Measurements from ENCODE around the gene KLHL36.

- TF ChIP-seq CTCF (IDR thresholded peaks at IDR 0.05): no peak
- no peak for TF ChIP-seq POLR2A (IDR thresholded peaks at IDR 0.05)
Measured at GRCh38 chr16:84629580-84629979, 18.7 kb upstream of the KLHL36 start.

Measured in testis (tissue), 2 donors.